Astrocyte (in vitro differentiated cells and primary cell): Measurements from ENCODE around the gene RGL1. TPM values are rescaled to one million over a fixed set of nuclear protein-coding genes. Genes with fewer than 3 reads are reported as not detected.
"Not testable (repeated sequence)": the region's sequence is repeated elsewhere in the genome, so short reads cannot be mapped to it uniquely, and the experiment has no call there.

Source experiments
- DNase-seq: peaks from one replicate; pipeline ENCODE4 v3.0.0-alpha.2; 2010; ENCODE audit warnings: low read depth
- FAIRE-seq: peaks from 2 replicates; lab custom pipeline; 2011; peaks lifted over from hg19 to GRCh38; lab: Jason Lieb, UNC
- H2AFZ ChIP-seq: 2 replicates; pipeline ENCODE4 v1.6.0; 2012; ENCODE audit warnings: low read depth, low read length, inconsistent platforms
- H3K27ac ChIP-seq: 2 replicates; pipeline ENCODE4 v1.5.1; 2011; ENCODE audit warnings: low read depth, low read length, inconsistent platforms
- H3K27me3 ChIP-seq: 2 replicates; pipeline ENCODE4 v1.6.0; 2011; ENCODE audit warnings: low read length, inconsistent platforms; ENCODE audit not compliant: insufficient read depth
- H3K36me3 ChIP-seq: 2 replicates; pipeline ENCODE4 v1.5.1; 2011; ENCODE audit warnings: low read length, inconsistent platforms; ENCODE audit not compliant: insufficient read depth
- H3K4me1 ChIP-seq: 2 replicates; pipeline ENCODE4 v1.5.1; 2011; ENCODE audit warnings: low read length, inconsistent platforms; ENCODE audit not compliant: insufficient read depth
- H3K4me2 ChIP-seq: 2 replicates; pipeline ENCODE4 v1.6.0; 2012; ENCODE audit warnings: low read length, inconsistent platforms
- H3K4me3 ChIP-seq: 2 replicates; pipeline ENCODE4 v1.5.1; 2011; ENCODE audit warnings: low read depth, mild to moderate bottlenecking, low read length, inconsistent platforms; ENCODE audit not compliant: insufficient read depth
- H3K79me2 ChIP-seq: 2 replicates; pipeline ENCODE4 v1.6.0; 2012; ENCODE audit warnings: mild to moderate bottlenecking, low read length, inconsistent platforms; ENCODE audit not compliant: insufficient read depth
- H3K9ac ChIP-seq: 2 replicates; pipeline ENCODE4 v1.6.0; 2012; ENCODE audit warnings: mild to moderate bottlenecking, low read length, inconsistent platforms
- H3K9me3 ChIP-seq: 2 replicates; pipeline ENCODE4 v1.5.1; 2012; ENCODE audit warnings: low read depth, mild to moderate bottlenecking, low read length, inconsistent platforms; ENCODE audit not compliant: insufficient read depth
- H4K20me1 ChIP-seq: 2 replicates; pipeline ENCODE4 v1.6.0; 2012; ENCODE audit warnings: low read length, inconsistent platforms; ENCODE audit not compliant: insufficient read depth
- H3K27ac Mint-ChIP-seq: one replicate; pipeline ENCODE4 v1.8.0; 2021; ENCODE audit warnings: mild to moderate bottlenecking, mixed read lengths; ENCODE audit not compliant: unreplicated experiment
- H3K27me3 Mint-ChIP-seq: one replicate; pipeline ENCODE4 v1.8.0; 2021; ENCODE audit warnings: low read depth, mixed read lengths; ENCODE audit not compliant: unreplicated experiment
- H3K36me3 Mint-ChIP-seq: one replicate; pipeline ENCODE4 v1.8.0; 2021; ENCODE audit warnings: low read depth, mixed read lengths; ENCODE audit not compliant: unreplicated experiment
- H3K4me1 Mint-ChIP-seq: one replicate; pipeline ENCODE4 v1.8.0; 2021; ENCODE audit warnings: low read depth, mixed read lengths; ENCODE audit not compliant: unreplicated experiment
- H3K4me3 Mint-ChIP-seq: one replicate; pipeline ENCODE4 v1.8.0; 2021; ENCODE audit warnings: mild to moderate bottlenecking, moderate library complexity, mixed read lengths; ENCODE audit not compliant: unreplicated experiment
- H3K9me3 Mint-ChIP-seq: one replicate; pipeline ENCODE4 v1.8.0; 2021; ENCODE audit warnings: mild to moderate bottlenecking, mixed read lengths; ENCODE audit not compliant: unreplicated experiment
- EZH2 ChIP-seq: IDR thresholded peaks from 2 replicates; pipeline ENCODE4 v1.6.1; 2012; ENCODE audit warnings: mild to moderate bottlenecking, low read length, inconsistent platforms; ENCODE audit not compliant: insufficient read depth
- total RNA-seq: library from RNA; stranded (reverse); gene quantifications from 2 replicates; pipeline ENCODE4 v1.2.1, GENCODE V29; 2021
- TF ChIP-seq, protein P1 (sequence below): IDR thresholded peaks from 2 replicates; pipeline ENCODE4 v1.5.1; 2011; ENCODE audit warnings: low read depth, mild to moderate bottlenecking, inconsistent platforms, low read length, moderate library complexity; ENCODE audit not compliant: insufficient read depth

Gene RGL1
- total RNA-seq, 1 donor from 2014 or later, result 10.1 TPM

DNA sequence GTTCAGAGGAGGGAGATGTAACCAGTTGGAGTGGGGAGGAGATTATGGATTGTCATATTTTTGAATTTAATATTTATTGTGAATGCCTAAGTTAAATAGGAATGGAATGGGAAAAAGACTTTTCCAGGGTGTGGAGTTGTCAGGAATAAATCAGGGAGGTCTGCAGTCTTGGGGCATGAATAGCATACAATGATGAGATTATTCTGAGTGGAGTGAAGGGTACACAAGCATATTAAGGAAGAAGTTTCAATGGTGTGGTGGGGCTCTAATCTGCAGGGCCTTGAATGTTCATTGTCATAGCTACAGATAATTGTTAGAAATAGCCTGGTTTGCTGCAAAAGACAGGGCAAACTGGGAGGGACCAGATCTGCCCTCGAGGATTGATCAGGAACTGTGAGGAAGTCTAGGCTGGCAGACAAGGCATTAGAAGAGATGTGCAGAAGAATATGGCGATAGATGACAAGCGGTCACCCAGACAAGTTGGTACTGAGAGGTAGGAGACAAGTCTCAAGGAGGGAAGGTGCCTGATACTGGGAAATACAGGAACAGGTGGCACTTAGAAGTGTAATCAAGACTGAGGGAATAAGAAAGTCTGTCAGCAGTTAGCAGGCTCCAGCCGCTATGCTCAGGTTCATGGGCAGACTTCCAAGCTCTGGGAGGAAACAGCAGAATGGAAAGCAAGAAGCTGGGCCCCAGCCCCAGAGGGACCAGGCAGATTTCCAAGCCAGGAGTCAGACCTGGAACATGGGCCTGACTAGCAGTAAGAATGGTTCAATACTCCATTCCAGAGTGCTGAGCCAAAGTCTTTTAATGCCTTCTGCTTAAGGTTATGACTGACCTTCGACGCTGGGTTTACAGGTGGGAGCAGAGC lies 20.9 kb upstream of the RGL1 start:
- Histone ChIP-seq H3K27ac (no peak overlapping the region), H3K79me2 (no peaks in the 10 kb centered on the region), H3K27me3 (no peaks in the 10 kb centered on the region), H3K4me3 (no peak overlapping the region), H3K4me2 (peak overlapping the region; percentile 2), H3K4me1 (no peaks in the 10 kb centered on the region), H2AFZ (no peak overlapping the region), H4K20me1 (no peaks in the 10 kb centered on the region), H3K9ac (no peak overlapping the region), H3K9me3 (no peaks in the 10 kb centered on the region), H3K36me3 (no peaks in the 10 kb centered on the region)
- no peaks in the 10 kb centered on the region for H3K9me3 Mint-ChIP-seq
- no peaks in the 10 kb centered on the region for H3K4me1 Mint-ChIP-seq
- no peak for TF ChIP-seq EZH2
- TF ChIP-seq, protein P1, sequence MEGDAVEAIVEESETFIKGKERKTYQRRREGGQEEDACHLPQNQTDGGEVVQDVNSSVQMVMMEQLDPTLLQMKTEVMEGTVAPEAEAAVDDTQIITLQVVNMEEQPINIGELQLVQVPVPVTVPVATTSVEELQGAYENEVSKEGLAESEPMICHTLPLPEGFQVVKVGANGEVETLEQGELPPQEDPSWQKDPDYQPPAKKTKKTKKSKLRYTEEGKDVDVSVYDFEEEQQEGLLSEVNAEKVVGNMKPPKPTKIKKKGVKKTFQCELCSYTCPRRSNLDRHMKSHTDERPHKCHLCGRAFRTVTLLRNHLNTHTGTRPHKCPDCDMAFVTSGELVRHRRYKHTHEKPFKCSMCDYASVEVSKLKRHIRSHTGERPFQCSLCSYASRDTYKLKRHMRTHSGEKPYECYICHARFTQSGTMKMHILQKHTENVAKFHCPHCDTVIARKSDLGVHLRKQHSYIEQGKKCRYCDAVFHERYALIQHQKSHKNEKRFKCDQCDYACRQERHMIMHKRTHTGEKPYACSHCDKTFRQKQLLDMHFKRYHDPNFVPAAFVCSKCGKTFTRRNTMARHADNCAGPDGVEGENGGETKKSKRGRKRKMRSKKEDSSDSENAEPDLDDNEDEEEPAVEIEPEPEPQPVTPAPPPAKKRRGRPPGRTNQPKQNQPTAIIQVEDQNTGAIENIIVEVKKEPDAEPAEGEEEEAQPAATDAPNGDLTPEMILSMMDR, result no peak
- DNase-seq, result peak; percentile 90
- H3K36me3 Mint-ChIP-seq, result no peaks in the 10 kb centered on the region
- H3K27ac Mint-ChIP-seq, result no peak overlapping the region
- no peak overlapping the region for H3K4me3 Mint-ChIP-seq
- FAIRE-seq, result no peak
- no peaks in the 10 kb centered on the region for H3K27me3 Mint-ChIP-seq

DNA sequence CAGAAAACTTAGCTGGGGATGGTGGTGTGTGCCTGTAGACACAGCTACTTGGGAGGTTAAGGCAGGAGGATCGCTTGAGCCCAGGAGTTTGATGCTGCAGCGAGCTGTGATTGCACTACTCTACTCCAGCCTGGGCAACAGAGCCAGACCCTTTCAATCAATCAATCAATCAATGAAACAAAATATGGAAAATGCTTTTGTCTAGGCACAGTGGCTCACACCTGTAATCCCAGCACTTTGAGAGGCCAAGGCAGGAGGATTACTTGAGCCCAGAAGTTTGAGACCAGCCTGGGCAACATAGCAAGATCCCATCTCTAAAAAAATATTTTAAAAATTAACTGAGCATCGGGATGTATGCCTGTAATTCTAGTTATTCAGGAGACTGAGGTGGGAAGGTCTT lies 19.0 kb upstream of the RGL1 start:
- H2AFZ ChIP-seq, H3K27me3 Mint-ChIP-seq, H3K36me3 ChIP-seq, H3K27ac Mint-ChIP-seq, H3K27me3 ChIP-seq, H3K79me2 ChIP-seq, H3K9me3 Mint-ChIP-seq, H3K4me1 ChIP-seq, DNase-seq, H3K27ac ChIP-seq, H4K20me1 ChIP-seq, H3K4me3 ChIP-seq, H3K4me2 ChIP-seq, H3K36me3 Mint-ChIP-seq, FAIRE-seq, H3K4me1 Mint-ChIP-seq, H3K4me3 Mint-ChIP-seq, H3K9me3 ChIP-seq, H3K9ac ChIP-seq: not testable (repeated sequence)

DNA sequence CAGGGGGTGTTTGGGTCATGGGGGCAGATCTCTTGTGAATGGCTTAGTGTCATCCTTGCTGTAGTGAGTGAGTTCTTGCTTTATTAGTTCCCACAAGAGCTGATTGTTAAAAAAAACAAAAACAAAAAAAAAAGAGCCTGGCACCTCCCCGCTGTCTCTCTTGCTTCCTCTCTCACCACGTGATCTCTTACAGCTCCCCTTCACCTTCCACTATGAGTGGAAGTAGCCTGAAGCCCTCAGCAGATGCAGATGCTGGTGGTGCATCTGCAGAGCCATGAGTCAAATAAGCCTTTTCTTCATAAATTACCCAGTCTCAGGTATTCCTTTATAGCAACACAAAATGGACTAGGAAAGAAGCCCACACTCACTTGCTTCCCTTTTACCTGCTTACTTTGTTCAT lies 17.2 kb upstream of the RGL1 start:
- FAIRE-seq, result no peak
- H3K27me3 Mint-ChIP-seq, result no peaks in the 10 kb centered on the region
- H3K4me3 Mint-ChIP-seq, result no peak overlapping the region

More for the DNA sequence above, 17.2 kb upstream of the RGL1 start:
- no peaks in the 10 kb centered on the region for H4K20me1 ChIP-seq
- H3K79me2 ChIP-seq, result no peaks in the 10 kb centered on the region
- H3K9me3 Mint-ChIP-seq, result no peaks in the 10 kb centered on the region
- H3K36me3 Mint-ChIP-seq, result no peaks in the 10 kb centered on the region
- no peaks in the 10 kb centered on the region for H3K27me3 ChIP-seq
- no peak overlapping the region for H3K4me3 ChIP-seq
- H3K27ac Mint-ChIP-seq, result no peak overlapping the region
- no peak for DNase-seq
- H3K4me2 ChIP-seq, result no peak overlapping the region
- no peaks in the 10 kb centered on the region for H3K36me3 ChIP-seq
- H3K27ac ChIP-seq, result no peak overlapping the region
- H3K9ac ChIP-seq, result no peak overlapping the region
- TF ChIP-seq EZH2, result no peak
- TF ChIP-seq, protein P1, result no peak
- no peaks in the 10 kb centered on the region for H3K4me1 Mint-ChIP-seq
- H2AFZ ChIP-seq, result no peak overlapping the region
- H3K4me1 ChIP-seq, result no peaks in the 10 kb centered on the region
- no peaks in the 10 kb centered on the region for H3K9me3 ChIP-seq
